GM18505 (cell line): Measurements from ENCODE around the gene ACSL1.
A peak's percentile ranks its signal among the peaks of the same experiment; 100 is the strongest.
"Not testable (repeated sequence)": the region's sequence is repeated elsewhere in the genome, so short reads cannot be mapped to it uniquely, and the experiment has no call there.

Source experiments
- ATAC-seq: cut with Tn5 transposase; IDR thresholded peaks from one replicate; pipeline ENCODE4 v1.9.1; 2021; ENCODE audit not compliant: unreplicated experiment
- POLR2A ChIP-seq: IDR thresholded peaks from 4 replicates; pipeline ENCODE4 v1.6.1; 2011; ENCODE audit warnings: borderline replicate concordance; ENCODE audit not compliant: insufficient read depth, insufficient read length; ENCODE audit errors: extremely low read depth

ACSL1 gene

DNA sequence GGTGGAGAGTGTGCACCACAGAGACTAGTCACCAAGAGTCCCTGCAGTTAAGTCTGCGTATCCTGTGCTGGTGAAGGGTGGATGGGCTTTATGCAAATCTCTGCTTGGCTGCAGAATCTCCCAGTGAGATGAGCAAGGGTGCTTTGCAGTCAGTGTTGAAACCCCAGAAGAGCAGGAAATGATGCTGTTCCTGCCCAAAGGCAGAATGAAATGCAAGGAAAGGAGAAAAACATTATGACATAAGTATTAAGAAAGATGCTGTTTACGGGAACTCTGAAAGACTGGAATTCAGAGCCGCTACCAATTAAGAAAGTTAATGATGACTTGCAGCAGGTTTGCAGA is 25.4 kb upstream of the ACSL1 start:
- no peak for TF ChIP-seq POLR2A
- peak; percentile 67 for ATAC-seq

DNA sequence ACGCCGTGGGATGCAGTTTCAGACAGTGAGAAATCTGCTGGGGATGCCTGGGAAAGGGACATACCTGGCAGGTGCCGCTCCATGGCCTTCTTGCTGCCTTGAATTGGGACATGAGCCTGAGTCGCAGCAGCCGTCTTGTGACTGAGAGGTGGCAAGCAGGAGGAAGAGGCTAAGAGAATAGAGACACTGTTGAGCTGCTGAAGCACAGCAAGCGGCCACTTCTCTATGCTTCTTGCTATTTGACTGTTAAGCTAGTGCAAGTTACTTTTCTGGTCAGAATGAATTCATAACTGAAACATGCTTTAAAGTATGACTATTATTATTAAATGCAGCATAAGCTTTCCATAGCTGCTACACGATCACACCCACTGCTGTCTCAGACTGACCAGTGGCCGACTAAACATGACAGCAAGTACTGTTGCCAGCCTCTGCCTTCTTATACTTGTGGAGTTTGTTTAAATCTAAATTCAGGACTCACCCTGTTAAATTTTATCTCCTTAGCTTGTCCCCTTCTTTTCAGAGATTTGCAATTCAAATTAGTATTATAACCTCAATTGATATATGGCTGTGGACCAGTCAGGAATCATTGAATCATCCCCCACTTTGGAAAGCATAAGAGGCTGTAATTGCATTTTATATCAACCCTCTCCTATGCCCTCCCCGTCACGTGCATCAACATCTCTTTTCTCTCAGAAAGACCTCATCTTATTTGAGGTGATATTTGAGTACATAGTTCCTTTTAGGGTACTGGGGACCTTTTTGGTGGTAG is 24.8 kb upstream of the ACSL1 start:
- ATAC-seq, result peak; percentile 44
- no peak for TF ChIP-seq POLR2A

GRCh38 chr4:184850018-184850417 is 24.2 kb upstream of the ACSL1 start:
- no peak for ATAC-seq
- no peak for TF ChIP-seq POLR2A

DNA sequence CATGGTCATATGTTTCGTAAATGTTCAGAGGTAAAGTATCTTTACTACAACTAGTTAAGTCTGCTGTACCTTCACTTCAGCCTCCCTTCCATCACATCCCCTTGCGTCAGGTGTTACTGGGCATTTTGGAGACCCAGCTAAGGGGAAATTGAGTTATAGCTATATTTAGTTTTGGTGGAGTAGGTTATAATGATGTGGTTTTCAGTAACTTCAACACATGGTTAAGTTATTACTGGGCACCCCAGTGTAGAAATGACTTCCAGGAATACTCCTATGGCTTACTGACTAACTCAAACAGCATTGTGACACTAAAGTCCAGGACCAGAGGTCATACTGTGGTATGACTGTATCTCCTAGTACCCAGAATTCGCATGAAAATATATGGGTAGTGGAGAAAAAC is 23.4 kb upstream of the ACSL1 start:
- TF ChIP-seq POLR2A, result no peak
- ATAC-seq, result peak; percentile 26

- no peak for ATAC-seq
- no peak for TF ChIP-seq POLR2A
Observed at GRCh38 chr4:184848510-184848909, 22.7 kb upstream of the ACSL1 start.

GRCh38 chr4:184846531-184846930 is 20.8 kb upstream of the ACSL1 start:
- no peak for ATAC-seq
- TF ChIP-seq POLR2A, result no peak

GRCh38 chr4:184845367-184846021 is 19.7 kb upstream of the ACSL1 start:
- ATAC-seq, result no peak
- TF ChIP-seq POLR2A, result no peak

- no peak for ATAC-seq
- no peak for TF ChIP-seq POLR2A
Observed at GRCh38 chr4:184844742-184845141, 19.0 kb upstream of the ACSL1 start.

DNA sequence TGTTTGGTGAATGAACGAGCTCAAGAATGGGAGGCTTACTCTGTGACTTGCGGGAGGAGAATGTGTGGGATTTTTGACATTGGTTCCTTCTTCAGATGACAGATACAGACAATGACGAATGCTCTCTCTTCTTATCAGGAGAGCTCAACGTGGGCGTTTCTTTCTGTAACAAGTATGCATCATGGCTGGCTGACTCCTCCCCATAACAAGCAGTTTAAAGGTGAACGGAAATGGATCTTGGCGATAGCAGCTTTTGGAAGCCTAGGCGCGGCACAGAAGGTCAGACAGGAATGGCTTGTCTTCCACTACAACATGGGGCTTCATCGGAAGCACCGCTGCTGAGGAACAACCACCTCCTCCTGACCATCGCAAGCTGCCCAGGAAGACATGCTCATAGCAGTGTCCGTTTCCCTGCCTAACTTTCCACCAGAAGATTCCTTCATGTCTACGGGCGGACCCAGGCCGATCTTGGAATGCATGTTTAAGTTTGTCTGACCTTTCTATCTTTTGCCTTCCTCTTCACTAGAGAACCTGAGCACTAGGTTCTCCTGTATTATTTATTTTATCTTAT is 18.3 kb upstream of the ACSL1 start:
- no peak for TF ChIP-seq POLR2A

GRCh38 chr4:184839075-184839399 is 13.3 kb upstream of the ACSL1 start:
- ATAC-seq, result not testable (repeated sequence)

More for the DNA sequence above, 18.3 kb upstream of the ACSL1 start:
- no peak for ATAC-seq

DNA sequence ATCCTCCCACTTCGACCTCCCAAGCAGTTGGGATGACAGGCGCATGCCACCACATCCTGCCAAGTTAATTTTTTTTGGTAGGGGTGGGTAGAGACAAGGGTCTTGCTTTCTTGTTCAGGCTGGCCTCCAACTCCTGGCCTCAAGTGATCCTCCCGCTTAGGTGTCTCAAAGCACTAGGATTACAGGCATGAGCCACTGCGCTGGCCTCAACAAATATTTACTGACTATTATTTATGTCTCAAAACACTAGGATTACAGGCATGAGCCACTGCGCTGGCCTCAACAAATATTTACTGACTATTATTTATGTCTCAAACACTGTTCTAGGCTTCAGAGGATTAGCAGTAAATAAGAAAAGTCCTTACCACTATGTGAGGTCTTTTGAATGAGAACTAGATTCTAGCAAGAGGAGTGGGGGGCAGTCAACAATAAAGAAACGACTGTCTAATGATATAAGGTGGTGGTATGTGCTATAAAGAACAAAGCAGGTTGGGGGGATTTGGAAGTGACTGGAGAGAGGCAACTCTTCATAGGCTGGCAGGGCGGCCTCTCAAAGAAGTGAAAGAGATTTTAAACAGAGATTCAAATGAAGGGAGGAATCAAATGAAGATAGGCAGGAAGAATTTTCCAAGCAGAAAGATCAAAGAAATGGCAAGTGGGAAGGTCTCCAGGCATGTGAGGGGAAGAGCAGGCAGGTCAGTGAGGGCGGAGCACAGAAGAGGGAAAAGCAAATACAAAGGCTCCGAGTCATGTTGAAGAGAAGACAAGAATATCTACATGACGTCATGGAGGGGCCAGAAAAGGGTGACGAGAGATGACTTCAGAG is 12.7 kb upstream of the ACSL1 start:
- ATAC-seq, result no peak
- TF ChIP-seq POLR2A, result no peak

DNA sequence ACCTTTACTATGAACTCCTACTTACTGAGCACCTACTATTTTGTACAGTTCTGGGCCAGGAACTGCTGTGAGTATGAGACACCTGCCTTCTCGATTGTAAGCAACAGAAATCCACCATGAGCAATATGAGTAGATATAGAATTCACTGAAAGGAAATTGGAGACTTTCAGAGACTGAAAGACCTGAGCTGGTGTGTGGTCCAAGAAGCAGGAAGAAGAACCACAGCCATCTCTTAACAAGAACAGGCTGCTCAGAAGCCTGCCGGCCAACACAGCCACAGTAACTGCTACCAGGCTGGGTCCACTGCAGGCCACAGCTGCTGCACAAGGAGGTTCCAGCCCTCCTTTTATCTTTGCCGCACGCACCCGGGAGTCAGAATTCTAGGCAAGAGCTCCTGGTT is 10.8 kb upstream of the ACSL1 start:
- no peak for TF ChIP-seq POLR2A
- ATAC-seq, result no peak

- ATAC-seq, result no peak
- TF ChIP-seq POLR2A, result no peak
Observed at GRCh38 chr4:184833046-184833838, 7.5 kb upstream of the ACSL1 start.
